NB4 (cell line): ENCODE measurements around the gene CWF19L1.

Experiments
- POLR2A ChIP-seq: IDR thresholded peaks from 2 replicates; pipeline ENCODE4 v1.6.1; 2011; ENCODE audit warnings: mild to moderate bottlenecking; ENCODE audit not compliant: insufficient read length; ENCODE audit errors: extremely low read depth
- TF ChIP-seq, protein P1 (sequence below): IDR thresholded peaks from one replicate; pipeline ENCODE4 v1.5.1; 2012; ENCODE audit warnings: low read depth, low read length
- TF ChIP-seq, protein P2 (sequence below): IDR thresholded peaks from 2 replicates; pipeline ENCODE4 v1.6.1; 2011; ENCODE audit warnings: low read depth, low read length

DNA sequence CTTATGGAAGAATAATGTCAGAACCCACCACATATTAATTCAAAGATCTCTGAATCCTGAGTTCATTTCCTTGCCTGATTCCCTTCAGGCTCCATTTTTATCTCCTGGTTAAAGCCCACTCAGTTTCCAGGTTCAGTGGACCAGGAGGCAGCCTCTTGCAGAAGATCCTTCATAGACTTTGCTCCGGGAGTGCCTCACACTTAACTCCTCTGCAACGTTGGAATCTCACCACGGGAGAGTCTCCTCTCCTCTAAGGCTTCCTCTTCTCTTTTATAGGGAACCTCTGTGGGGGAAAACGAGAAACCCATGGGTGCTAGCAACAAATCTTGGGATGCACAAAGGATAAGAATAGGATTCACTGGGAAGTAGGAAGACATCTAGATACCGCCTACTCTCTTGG is 20.8 kb upstream of the CWF19L1 start:
- no peak for TF ChIP-seq POLR2A
- TF ChIP-seq, protein P1, sequence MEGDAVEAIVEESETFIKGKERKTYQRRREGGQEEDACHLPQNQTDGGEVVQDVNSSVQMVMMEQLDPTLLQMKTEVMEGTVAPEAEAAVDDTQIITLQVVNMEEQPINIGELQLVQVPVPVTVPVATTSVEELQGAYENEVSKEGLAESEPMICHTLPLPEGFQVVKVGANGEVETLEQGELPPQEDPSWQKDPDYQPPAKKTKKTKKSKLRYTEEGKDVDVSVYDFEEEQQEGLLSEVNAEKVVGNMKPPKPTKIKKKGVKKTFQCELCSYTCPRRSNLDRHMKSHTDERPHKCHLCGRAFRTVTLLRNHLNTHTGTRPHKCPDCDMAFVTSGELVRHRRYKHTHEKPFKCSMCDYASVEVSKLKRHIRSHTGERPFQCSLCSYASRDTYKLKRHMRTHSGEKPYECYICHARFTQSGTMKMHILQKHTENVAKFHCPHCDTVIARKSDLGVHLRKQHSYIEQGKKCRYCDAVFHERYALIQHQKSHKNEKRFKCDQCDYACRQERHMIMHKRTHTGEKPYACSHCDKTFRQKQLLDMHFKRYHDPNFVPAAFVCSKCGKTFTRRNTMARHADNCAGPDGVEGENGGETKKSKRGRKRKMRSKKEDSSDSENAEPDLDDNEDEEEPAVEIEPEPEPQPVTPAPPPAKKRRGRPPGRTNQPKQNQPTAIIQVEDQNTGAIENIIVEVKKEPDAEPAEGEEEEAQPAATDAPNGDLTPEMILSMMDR: no peak
- TF ChIP-seq, protein P2, sequence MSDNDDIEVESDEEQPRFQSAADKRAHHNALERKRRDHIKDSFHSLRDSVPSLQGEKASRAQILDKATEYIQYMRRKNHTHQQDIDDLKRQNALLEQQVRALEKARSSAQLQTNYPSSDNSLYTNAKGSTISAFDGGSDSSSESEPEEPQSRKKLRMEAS: no peak
